LNCaP clone FGC (cell line): ENCODE measurements around the gene COPZ2.
"Not testable (repeated sequence)": the region's sequence is repeated elsewhere in the genome, so short reads cannot be mapped to it uniquely, and the experiment has no call there.

Source experiments
- DNase-seq: peaks from one replicate; pipeline ENCODE4 v3.0.0-alpha.2; 2011; ENCODE audit warnings: low read depth
- H3K4me3 ChIP-seq: 2 replicates; pipeline ENCODE4 v1.5.1; 2011; ENCODE audit warnings: mild to moderate bottlenecking, low read depth, low read length, control low read depth
- TF ChIP-seq, protein P1 (sequence below): IDR thresholded peaks from 2 replicates; pipeline ENCODE4 v1.5.1; 2012; ENCODE audit warnings: mild to moderate bottlenecking; ENCODE audit not compliant: control insufficient read depth, insufficient read depth; ENCODE audit errors: extremely low read depth

COPZ2 gene

GRCh38 chr17:48037036-48037837 lies at the start of gene COPZ2:
TSS of gene COPZ2 (minus strand) at chr17:48037797. CDS start at chr17:48037777, 20 bp downstream.
- H3K4me3 ChIP-seq, result no peak within 1 kb of the TSS
- no peak for DNase-seq
- TF ChIP-seq, protein P1, sequence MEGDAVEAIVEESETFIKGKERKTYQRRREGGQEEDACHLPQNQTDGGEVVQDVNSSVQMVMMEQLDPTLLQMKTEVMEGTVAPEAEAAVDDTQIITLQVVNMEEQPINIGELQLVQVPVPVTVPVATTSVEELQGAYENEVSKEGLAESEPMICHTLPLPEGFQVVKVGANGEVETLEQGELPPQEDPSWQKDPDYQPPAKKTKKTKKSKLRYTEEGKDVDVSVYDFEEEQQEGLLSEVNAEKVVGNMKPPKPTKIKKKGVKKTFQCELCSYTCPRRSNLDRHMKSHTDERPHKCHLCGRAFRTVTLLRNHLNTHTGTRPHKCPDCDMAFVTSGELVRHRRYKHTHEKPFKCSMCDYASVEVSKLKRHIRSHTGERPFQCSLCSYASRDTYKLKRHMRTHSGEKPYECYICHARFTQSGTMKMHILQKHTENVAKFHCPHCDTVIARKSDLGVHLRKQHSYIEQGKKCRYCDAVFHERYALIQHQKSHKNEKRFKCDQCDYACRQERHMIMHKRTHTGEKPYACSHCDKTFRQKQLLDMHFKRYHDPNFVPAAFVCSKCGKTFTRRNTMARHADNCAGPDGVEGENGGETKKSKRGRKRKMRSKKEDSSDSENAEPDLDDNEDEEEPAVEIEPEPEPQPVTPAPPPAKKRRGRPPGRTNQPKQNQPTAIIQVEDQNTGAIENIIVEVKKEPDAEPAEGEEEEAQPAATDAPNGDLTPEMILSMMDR, result no peak

DNA sequence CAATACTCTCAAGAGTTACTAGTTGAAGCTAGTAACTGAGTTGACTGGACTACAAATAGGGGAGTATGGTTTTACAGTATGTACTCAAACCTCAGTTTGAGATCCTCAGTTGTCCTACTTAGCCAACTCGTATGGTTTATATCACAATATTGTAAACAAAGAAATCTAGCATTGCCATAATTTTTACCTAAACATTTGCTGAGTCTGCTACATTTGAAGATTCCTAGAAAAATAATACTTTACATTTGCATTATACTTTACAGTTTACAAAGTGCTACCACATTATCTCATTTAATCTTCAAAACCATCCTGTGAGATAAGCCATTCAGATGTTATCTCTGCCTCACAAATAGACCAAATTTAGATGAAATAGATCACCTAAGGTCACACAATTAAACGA lies 47.3 kb upstream of the COPZ2 start:
- no peak overlapping the region for H3K4me3 ChIP-seq
- no peak for DNase-seq
- TF ChIP-seq, protein P1, result no peak

DNA sequence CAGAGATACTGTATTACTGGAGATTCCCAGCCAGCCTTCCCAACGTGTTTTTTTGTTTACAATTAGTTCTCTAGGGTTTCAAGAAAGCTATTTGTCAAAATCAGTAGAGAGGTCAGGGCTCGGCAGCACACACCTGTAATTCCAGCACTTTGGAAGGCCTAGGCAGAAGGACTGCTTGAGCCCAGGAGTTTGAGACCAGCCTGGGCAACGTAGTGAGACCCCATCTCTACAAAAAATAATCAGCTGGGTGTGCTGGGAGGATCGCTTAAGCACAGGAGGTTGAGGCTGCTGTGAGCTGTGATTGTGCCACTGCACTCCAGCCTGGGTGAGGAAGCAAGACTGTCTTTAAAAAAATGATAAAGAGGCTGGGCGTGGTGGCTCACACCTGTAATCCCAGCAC lies 44.3 kb upstream of the COPZ2 start:
- H3K4me3 ChIP-seq, result no peak overlapping the region
- DNase-seq, result no peak
- TF ChIP-seq, protein P1, result no peak

- not testable (repeated sequence) for H3K4me3 ChIP-seq, DNase-seq
Measured at GRCh38 chr17:48077152-48077551, 39.6 kb upstream of the COPZ2 start.

DNA sequence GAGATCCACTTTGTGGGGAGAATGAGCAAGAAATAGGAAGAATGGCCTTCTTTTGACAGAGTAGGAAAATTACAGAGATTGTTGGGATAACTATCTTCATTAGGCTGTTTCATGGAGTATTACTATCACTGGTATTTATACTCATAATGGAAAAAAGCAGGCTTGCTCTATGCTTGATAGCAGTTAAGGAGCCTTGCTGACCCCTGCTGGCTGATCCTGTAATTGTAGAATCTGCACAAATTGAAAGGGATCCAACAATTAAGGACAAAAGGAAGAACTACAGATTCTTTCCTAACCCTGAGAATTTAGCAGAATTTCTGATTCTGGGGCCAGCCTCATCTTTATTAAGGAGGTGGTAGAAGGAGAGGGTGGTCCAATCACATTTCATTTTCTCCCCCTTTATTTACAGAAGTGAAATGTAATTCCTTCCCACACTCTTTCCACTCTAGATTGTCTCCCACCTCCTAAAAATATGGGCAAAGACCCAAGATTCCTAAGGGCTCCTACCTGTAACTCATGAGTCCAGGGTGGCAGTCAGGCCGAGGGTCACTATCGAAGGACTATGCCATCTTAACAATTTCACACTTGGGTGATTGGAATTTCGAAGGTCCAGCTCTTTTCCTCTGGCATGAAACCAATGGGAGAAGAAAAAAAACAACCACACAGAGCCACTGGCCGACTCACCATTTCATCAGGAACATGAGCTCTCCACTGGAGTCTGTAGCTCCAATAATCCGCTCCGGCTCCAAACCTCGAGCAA lies 36.9 kb upstream of the COPZ2 start:
- TF ChIP-seq, protein P1, result peak; percentile 78
- peak; percentile 53 for DNase-seq
- H3K4me3 ChIP-seq, result no peak overlapping the region

GRCh38 chr17:48073566-48074094 lies 36.0 kb upstream of the COPZ2 start:
- not testable (repeated sequence) for DNase-seq, H3K4me3 ChIP-seq

- not testable (repeated sequence) for DNase-seq, H3K4me3 ChIP-seq
Measured at GRCh38 chr17:48072811-48073210, 35.2 kb upstream of the COPZ2 start.

DNA sequence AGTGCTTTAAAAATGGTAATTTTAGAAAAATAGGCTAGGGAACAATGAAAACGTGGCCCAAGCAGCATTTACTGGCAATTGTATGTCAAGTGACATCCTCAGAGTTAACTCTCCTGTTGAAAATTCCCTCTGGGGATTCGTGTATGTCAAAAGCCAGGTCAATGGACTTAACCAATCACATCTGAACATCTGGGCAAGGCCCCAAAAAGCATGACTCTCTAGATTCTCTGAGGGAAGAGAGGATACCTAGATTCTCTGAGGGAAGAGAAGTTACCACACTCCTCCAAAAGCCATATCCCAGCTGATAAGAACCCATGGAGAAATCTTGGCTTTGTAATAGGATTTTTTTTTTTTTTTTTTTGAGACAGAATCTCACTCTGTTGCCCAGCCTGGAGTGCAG lies 34.1 kb upstream of the COPZ2 start:
- DNase-seq, result no peak
- TF ChIP-seq, protein P1, result no peak
- H3K4me3 ChIP-seq, result no peak overlapping the region
